Activated CD4-positive, alpha-beta memory T cell treated with anti-CD3 and anti-CD28 coated beads, Interleukin-2, amount 10 ng/mL, durations not matched to agents 7 days and 5 days (primary cell): Measurements from ENCODE around the gene CCPG1. TPM values are rescaled to one million over a fixed set of nuclear protein-coding genes. Genes with fewer than 3 reads are reported as not detected.

Source experiments
- CTCF ChIA-PET: fragments of 350-600 bp; sonication (Branson Sonifier 250); formaldehyde crosslinking; loops from one replicate; lab custom pipeline; 2021; ENCODE audit warnings: antibody characterized with exemption, inconsistent platforms; lab: Charles Lee
- POLR2A ChIA-PET: fragments of 350-600 bp; sonication (Branson Sonifier 250); formaldehyde crosslinking; loops from one replicate; lab custom pipeline; 2021; ENCODE audit warnings: antibody characterized with exemption; lab: Charles Lee
- DNase-seq: peaks from one replicate; pipeline ENCODE4 v3.0.0-alpha.2; 2020
- H3K27ac Mint-ChIP-seq: one replicate; pipeline ENCODE4 v1.8.0; 2021; ENCODE audit warnings: mild to moderate bottlenecking, mixed read lengths
- H3K27me3 Mint-ChIP-seq: one replicate; pipeline ENCODE4 v1.8.0; 2021; ENCODE audit warnings: mixed read lengths
- H3K36me3 Mint-ChIP-seq: one replicate; pipeline ENCODE4 v1.8.0; 2021; ENCODE audit warnings: low read depth, mixed read lengths
- H3K4me1 Mint-ChIP-seq: one replicate; pipeline ENCODE4 v1.8.0; 2021; ENCODE audit warnings: mixed read lengths
- H3K4me3 Mint-ChIP-seq: one replicate; pipeline ENCODE4 v1.8.0; 2021; ENCODE audit warnings: mild to moderate bottlenecking, mixed read lengths
- H3K9me3 Mint-ChIP-seq: one replicate; pipeline ENCODE4 v1.8.0; 2021; ENCODE audit warnings: mixed read lengths
- total RNA-seq, 2 experiments: library from RNA; stranded (reverse); gene quantifications; one replicate each; pipeline ENCODE4 v1.2.3, GENCODE V29; 2021

Gene CCPG1
- total RNA-seq, 2 experiments from 2014 or later = 33.3 to 33.4 TPM

- Mint-ChIP-seq H3K36me3 (peaks cover 12% of the 10 kb centered on the region), H3K27me3 (no peaks in the 10 kb centered on the region), H3K4me1 (peaks cover 10% of the 10 kb centered on the region), H3K27ac (peak overlapping the region; percentile 9), H3K4me3 (no peak overlapping the region), H3K9me3 (no peaks in the 10 kb centered on the region)
- POLR2A ChIA-PET = interaction anchor here (1.2 kb wide), 1 partner anchor 54 kb away, joined by 7 read pairs; the partner anchor contains the start of genes PIGB and PIGBOS1
- CTCF ChIA-PET = interaction anchor here (1.2 to 1.6 kb wide), 3 partner anchors 35 to 67 kb away, joined by 3 to 6 read pairs (median 5); partner anchors contain the start of genes CCPG1 and PIERCE2
- DNase-seq = no peak
Observed at GRCh38 chr15:55372701-55373440, 35.3 kb downstream of the CCPG1 start.

GRCh38 chr15:55366981-55367380 is 41.2 kb downstream of the CCPG1 start:
- Mint-ChIP-seq H3K27ac (no peak overlapping the region), H3K4me3 (no peak overlapping the region), H3K36me3 (peaks cover 14% of the 10 kb centered on the region), H3K9me3 (no peaks in the 10 kb centered on the region), H3K27me3 (no peaks in the 10 kb centered on the region), H3K4me1 (peaks cover 2% of the 10 kb centered on the region)
- no peak for DNase-seq
- POLR2A ChIA-PET = no interaction called here
- CTCF ChIA-PET = interaction anchor here (1.2 kb wide), 1 partner anchor 68 kb away, joined by 3 read pairs; no protein-coding TSS in a partner anchor

- Mint-ChIP-seq H3K27me3 (no peaks in the 10 kb centered on the region), H3K4me1 (no peaks in the 10 kb centered on the region), H3K27ac (no peak overlapping the region), H3K9me3 (no peaks in the 10 kb centered on the region), H3K36me3 (peaks cover 19% of the 10 kb centered on the region), H3K4me3 (no peak overlapping the region)
- DNase-seq = no peak
- CTCF ChIA-PET = no interaction called here
- POLR2A ChIA-PET = no interaction called here
Observed at GRCh38 chr15:55362641-55363040, 45.5 kb downstream of the CCPG1 start.

- Mint-ChIP-seq H3K4me1 (no peaks in the 10 kb centered on the region), H3K27me3 (no peaks in the 10 kb centered on the region), H3K36me3 (peaks cover 29% of the 10 kb centered on the region), H3K27ac (no peak overlapping the region), H3K4me3 (no peak overlapping the region), H3K9me3 (no peaks in the 10 kb centered on the region)
- CTCF ChIA-PET = interaction anchor here (2.8 kb wide), 1 partner anchor 47 kb away, joined by 11 read pairs; the partner anchor contains the start of genes CCPG1 and PIERCE2
- DNase-seq = no peak
- POLR2A ChIA-PET = interaction anchor here (0.6 kb wide), 1 partner anchor 1389 kb away, joined by 3 read pairs; no protein-coding TSS in a partner anchor
Observed at GRCh38 chr15:55361048-55361447, 47.1 kb downstream of the CCPG1 start.

- ChIA-PET CTCF (interaction anchor here (2.8 kb wide), 1 partner anchor 48 kb away, joined by 11 read pairs; the partner anchor contains the start of genes CCPG1 and PIERCE2), POLR2A (interaction anchor here (0.6 kb wide), 1 partner anchor 1388 kb away, joined by 3 read pairs; no protein-coding TSS in a partner anchor)
- DNase-seq = no peak
- no peaks in the 10 kb centered on the region for H3K27me3 Mint-ChIP-seq
- H3K9me3 Mint-ChIP-seq = no peaks in the 10 kb centered on the region
- H3K4me3 Mint-ChIP-seq = no peak overlapping the region
- no peak overlapping the region for H3K27ac Mint-ChIP-seq
- no peaks in the 10 kb centered on the region for H3K4me1 Mint-ChIP-seq
- peaks cover 35% of the 10 kb centered on the region for H3K36me3 Mint-ChIP-seq
Observed at GRCh38 chr15:55360256-55360655, 47.9 kb downstream of the CCPG1 start.

GRCh38 chr15:55358471-55358870 is 49.7 kb downstream of the CCPG1 start:
- peaks cover 36% of the 10 kb centered on the region for H3K36me3 Mint-ChIP-seq
- ChIA-PET CTCF (interaction anchor here (2.4 kb wide), 1 partner anchor 81 kb away, joined by 8 read pairs; no protein-coding TSS in a partner anchor), POLR2A (interaction anchor here (0.8 to 1.5 kb wide), 2 partner anchors 11 to 39 kb away, joined by 3 to 6 read pairs; partner anchors contain the start of genes PIGB and PIGBOS1)
- H3K4me1 Mint-ChIP-seq = no peaks in the 10 kb centered on the region
- H3K27me3 Mint-ChIP-seq = no peaks in the 10 kb centered on the region
- H3K27ac Mint-ChIP-seq = no peak overlapping the region
- H3K4me3 Mint-ChIP-seq = no peak overlapping the region
- DNase-seq = no peak
- H3K9me3 Mint-ChIP-seq = no peaks in the 10 kb centered on the region

GRCh38 chr15:55357774-55358173 is 50.4 kb downstream of the CCPG1 start:
- CTCF ChIA-PET = interaction anchor here (2.4 kb wide), 1 partner anchor 82 kb away, joined by 8 read pairs; no protein-coding TSS in a partner anchor
- no peaks in the 10 kb centered on the region for H3K9me3 Mint-ChIP-seq
- DNase-seq = no peak
- POLR2A ChIA-PET = interaction anchor here (0.6 to 1.0 kb wide), 2 partner anchors 35 to 77 kb away, joined by 3 to 4 read pairs; no protein-coding TSS in a partner anchor
- H3K36me3 Mint-ChIP-seq = peaks cover 33% of the 10 kb centered on the region
- no peaks in the 10 kb centered on the region for H3K27me3 Mint-ChIP-seq
- H3K4me3 Mint-ChIP-seq = no peak overlapping the region
- no peak overlapping the region for H3K27ac Mint-ChIP-seq
- no peaks in the 10 kb centered on the region for H3K4me1 Mint-ChIP-seq

- Mint-ChIP-seq H3K4me3 (no peak overlapping the region), H3K27ac (no peak overlapping the region), H3K27me3 (no peaks in the 10 kb centered on the region), H3K36me3 (peaks cover 32% of the 10 kb centered on the region), H3K9me3 (no peaks in the 10 kb centered on the region), H3K4me1 (no peaks in the 10 kb centered on the region)
- ChIA-PET CTCF (interaction anchor here (2.4 kb wide), 1 partner anchor 83 kb away, joined by 8 read pairs; no protein-coding TSS in a partner anchor), POLR2A (interaction anchor here (0.6 to 1.0 kb wide), 2 partner anchors 34 to 78 kb away, joined by 3 to 4 read pairs; no protein-coding TSS in a partner anchor)
- no peak for DNase-seq
Observed at GRCh38 chr15:55356985-55357585, 51.1 kb downstream of the CCPG1 start.

- CTCF ChIA-PET = no interaction called here
- Mint-ChIP-seq H3K4me3 (no peak overlapping the region), H3K27ac (no peak overlapping the region), H3K27me3 (no peaks in the 10 kb centered on the region), H3K36me3 (peaks cover 35% of the 10 kb centered on the region), H3K9me3 (no peaks in the 10 kb centered on the region), H3K4me1 (no peaks in the 10 kb centered on the region)
- POLR2A ChIA-PET = no interaction called here
- no peak for DNase-seq
Observed at GRCh38 chr15:55353025-55353424, 55.1 kb downstream of the CCPG1 start.

- no peak for DNase-seq
- no peaks in the 10 kb centered on the region for H3K27me3 Mint-ChIP-seq
- H3K27ac Mint-ChIP-seq = no peak overlapping the region
- no peaks in the 10 kb centered on the region for H3K4me1 Mint-ChIP-seq
- POLR2A ChIA-PET = no interaction called here
- CTCF ChIA-PET = interaction anchor here (1.1 kb wide), 1 partner anchor 90 kb away, joined by 3 read pairs; no protein-coding TSS in a partner anchor
- no peak overlapping the region for H3K4me3 Mint-ChIP-seq
- H3K36me3 Mint-ChIP-seq = peaks cover 34% of the 10 kb centered on the region
- no peaks in the 10 kb centered on the region for H3K9me3 Mint-ChIP-seq
Observed at GRCh38 chr15:55349282-55349681, 58.9 kb downstream of the CCPG1 start.

GRCh38 chr15:55348281-55348778 is 59.8 kb downstream of the CCPG1 start:
- DNase-seq = no peak
- H3K9me3 Mint-ChIP-seq = no peaks in the 10 kb centered on the region
- H3K36me3 Mint-ChIP-seq = peaks cover 43% of the 10 kb centered on the region
- no peaks in the 10 kb centered on the region for H3K4me1 Mint-ChIP-seq
- POLR2A ChIA-PET = no interaction called here
- H3K27me3 Mint-ChIP-seq = no peaks in the 10 kb centered on the region
- CTCF ChIA-PET = interaction anchor here (0.6 kb wide), 1 partner anchor 187 kb away, joined by 4 read pairs; no protein-coding TSS in a partner anchor
- no peak overlapping the region for H3K4me3 Mint-ChIP-seq
- no peak overlapping the region for H3K27ac Mint-ChIP-seq

GRCh38 chr15:55344206-55344605 is 64.0 kb downstream of the CCPG1 start:
- H3K27me3 Mint-ChIP-seq = no peaks in the 10 kb centered on the region
- H3K4me3 Mint-ChIP-seq = no peak overlapping the region
- no peaks in the 10 kb centered on the region for H3K9me3 Mint-ChIP-seq
- POLR2A ChIA-PET = interaction anchor here (0.8 kb wide), 1 partner anchor 25 kb away, joined by 3 read pairs; the partner anchor contains the start of genes PIGB and PIGBOS1
- H3K4me1 Mint-ChIP-seq = no peaks in the 10 kb centered on the region
- H3K27ac Mint-ChIP-seq = no peak overlapping the region
- CTCF ChIA-PET = no interaction called here
- no peak for DNase-seq
- peaks cover 41% of the 10 kb centered on the region for H3K36me3 Mint-ChIP-seq
